Mesendoderm (in vitro differentiated cells): ENCODE results near the gene USP48. TPM values are rescaled to one million over a fixed set of nuclear protein-coding genes. Genes with fewer than 3 reads are reported as not detected.
A peak's percentile ranks its signal among the peaks of the same experiment; 100 is the strongest.

Experiments used
- DNase-seq: peaks from one replicate; pipeline ENCODE4 v3.0.0; 2013
- H2AK5ac ChIP-seq: 2 replicates; pipeline ENCODE4 v1.6.1; 2013; ENCODE audit warnings: low read length, inconsistent platforms
- H2BK120ac ChIP-seq: 2 replicates; pipeline ENCODE4 v1.6.1; 2013; ENCODE audit warnings: low read depth, mild to moderate bottlenecking, low read length, moderate library complexity, mixed read lengths
- H2BK15ac ChIP-seq: replicated peaks from 2 replicates; pipeline ENCODE4 v1.6.1; 2013; ENCODE audit warnings: low read depth, mild to moderate bottlenecking, moderate library complexity
- H2BK5ac ChIP-seq: 2 replicates; pipeline ENCODE4 v1.6.1; 2013; ENCODE audit warnings: low read length, inconsistent platforms
- H3K18ac ChIP-seq: 2 replicates; pipeline ENCODE4 v1.6.1; 2013; ENCODE audit warnings: mild to moderate bottlenecking, low read length, mixed read lengths
- H3K23ac ChIP-seq: one replicate; pipeline ENCODE4 v1.6.1; 2013; ENCODE audit warnings: low read length
- H3K27ac ChIP-seq: 2 replicates; pipeline ENCODE4 v1.5.1; 2013; ENCODE audit warnings: low read depth, mild to moderate bottlenecking, inconsistent platforms, low read length, moderate library complexity
- H3K27me3 ChIP-seq: 2 replicates; pipeline ENCODE4 v1.6.1; 2013; ENCODE audit warnings: low read length, control low read depth, mild to moderate bottlenecking, inconsistent platforms; ENCODE audit not compliant: insufficient read depth, poor library complexity
- H3K36me3 ChIP-seq: 2 replicates; pipeline ENCODE4 v1.6.1; 2013; ENCODE audit warnings: low read length, inconsistent platforms; ENCODE audit not compliant: control insufficient read depth, insufficient read depth
- H3K4ac ChIP-seq: one replicate; pipeline ENCODE4 v1.6.1; 2013; ENCODE audit warnings: low read depth, mild to moderate bottlenecking, low read length, moderate library complexity
- H3K4me1 ChIP-seq: 2 replicates; pipeline ENCODE4 v1.6.1; 2013; ENCODE audit warnings: low read depth, low read length, inconsistent platforms; ENCODE audit not compliant: control insufficient read depth
- H3K4me2 ChIP-seq: 2 replicates; pipeline ENCODE4 v1.6.1; 2013; ENCODE audit warnings: low read length
- H3K4me3 ChIP-seq: 2 replicates; pipeline ENCODE4 v1.5.1; 2013; ENCODE audit warnings: mild to moderate bottlenecking, low read length
- H3K56ac ChIP-seq: one replicate; pipeline ENCODE4 v1.6.1; 2013; ENCODE audit warnings: low read length
- H3K79me1 ChIP-seq: 2 replicates; pipeline ENCODE4 v1.6.1; 2013; ENCODE audit warnings: low read length, inconsistent platforms
- H3K79me2 ChIP-seq: 2 replicates; pipeline ENCODE4 v1.6.1; 2013; ENCODE audit warnings: mild to moderate bottlenecking, low read length; ENCODE audit not compliant: control insufficient read depth, insufficient read depth
- H3K9ac ChIP-seq: 2 replicates; pipeline ENCODE4 v1.6.1; 2013; ENCODE audit warnings: low read length, inconsistent platforms
- H4K5ac ChIP-seq: one replicate; pipeline ENCODE4 v1.6.1; 2013; ENCODE audit warnings: low read length
- H4K8ac ChIP-seq: one replicate; pipeline ENCODE4 v1.6.1; 2013; ENCODE audit warnings: low read depth, mild to moderate bottlenecking, control low read depth, low read length, moderate library complexity
- WGBS: extraction: QIAGEN DNeasy Blood & Tissue Kit; methylation state at CpG from one replicate; pipeline ENCODE4 v1.1.7; 2013; ENCODE audit warnings: low lambda C conversion rate, missing lambda C conversion rate; ENCODE audit not compliant: insufficient coverage; ENCODE audit errors: extremely low coverage; 5-methylcytosine and 5-hydroxymethylcytosine counted together
- polyA plus RNA-seq, 2 experiments: library from polyadenylated mRNA; stranded (reverse); fragments of 200-250 nt; gene quantifications; one replicate each; pipeline ENCODE4 v1.2.3, GENCODE V29; 2013

The USP48 gene
- 39.1 TPM for polyA plus RNA-seq (2013, experiment 1 of 2)
- polyA plus RNA-seq (2013, experiment 2 of 2): 39.1 TPM

- Histone ChIP-seq H3K27ac (peak within 1 kb of the TSS; percentile 98), H3K79me1 (peaks cover 5% of the 10 kb centered on the region), H3K36me3 (no peaks in the 10 kb centered on the region), H2BK15ac (no peak within 1 kb of the TSS), H3K18ac (peak within 1 kb of the TSS; percentile 76), H3K4me2 (peak within 1 kb of the TSS; percentile 93), H4K5ac (peak within 1 kb of the TSS; percentile 98), H3K4me1 (no peaks in the 10 kb centered on the region), H3K56ac (peak within 1 kb of the TSS; percentile 100), H3K23ac (peak within 1 kb of the TSS; percentile 99), H3K9ac (peak within 1 kb of the TSS; percentile 100), H4K8ac (peak within 1 kb of the TSS; percentile 41), H2BK5ac (peak within 1 kb of the TSS; percentile 99), H3K79me2 (peaks cover 39% of the 10 kb centered on the region), H3K27me3 (no peaks in the 10 kb centered on the region), H3K4ac (peak within 1 kb of the TSS; percentile 99), H3K4me3 (peak within 1 kb of the TSS; percentile 95), H2AK5ac (no peak within 1 kb of the TSS), H2BK120ac (no peak within 1 kb of the TSS)
- no CpG with 5 or more reads among the region's 82 CpGs for WGBS
- DNase-seq: peak; percentile 98
These were observed at the start of gene USP48 for GRCh38 chr1:21782868-21783678. USP48 (minus strand) TSS chr1:21783149; CDS start chr1:21782957, 192 bp downstream.

DNA sequence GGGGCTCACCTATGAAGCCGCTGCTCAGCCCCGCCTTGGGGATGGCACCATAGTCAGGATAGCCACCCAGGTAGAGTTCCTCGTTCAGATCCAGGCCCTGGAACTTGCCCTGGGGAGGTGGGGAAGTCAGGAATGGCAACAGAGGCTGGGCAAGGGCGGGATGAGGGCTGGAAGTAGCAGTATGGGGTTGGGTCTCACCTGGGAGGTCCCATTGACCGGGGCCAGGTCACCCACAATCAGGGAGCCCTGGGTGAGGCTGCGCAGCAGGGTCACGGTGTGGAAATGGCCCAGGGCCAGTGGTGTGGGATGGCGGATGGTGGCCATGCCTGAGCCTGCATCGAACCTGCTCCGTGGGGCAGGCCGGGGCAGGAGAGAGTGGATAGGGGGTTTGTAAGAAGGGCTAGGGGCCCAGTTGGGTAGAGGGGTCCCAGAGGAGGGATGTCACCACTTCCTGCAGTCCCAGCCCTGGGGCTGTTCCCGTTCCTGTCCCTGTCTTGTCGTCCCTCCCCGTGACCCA lies 48.6 kb upstream of the USP48 start:
- no peak overlapping the region for H3K4ac ChIP-seq

GRCh38 chr1:21830792-21831453 lies 48.0 kb upstream of the USP48 start:
- no peak for DNase-seq
- H3K4me2 ChIP-seq: no peak overlapping the region
- no peaks in the 10 kb centered on the region for H3K27me3 ChIP-seq
- H3K4me1 ChIP-seq: no peaks in the 10 kb centered on the region
- H3K4ac ChIP-seq: no peak overlapping the region
- no peak overlapping the region for H4K5ac ChIP-seq
- H3K23ac ChIP-seq: no peak overlapping the region
- H2AK5ac ChIP-seq: no peak overlapping the region
- no peaks in the 10 kb centered on the region for H3K79me2 ChIP-seq
- H3K56ac ChIP-seq: no peak overlapping the region
- no CpG with 5 or more reads among the region's 23 CpGs for WGBS
- no peak overlapping the region for H3K4me3 ChIP-seq
- H2BK5ac ChIP-seq: no peak overlapping the region
- no peak overlapping the region for H4K8ac ChIP-seq
- H3K27ac ChIP-seq: no peak overlapping the region
- H3K36me3 ChIP-seq: peaks cover 16% of the 10 kb centered on the region
- no peak overlapping the region for H3K18ac ChIP-seq
- H2BK15ac ChIP-seq: no peak overlapping the region
- no peak overlapping the region for H3K9ac ChIP-seq
- H3K79me1 ChIP-seq: no peaks in the 10 kb centered on the region
- H2BK120ac ChIP-seq: no peak overlapping the region

More for the DNA sequence above, 48.6 kb upstream of the USP48 start:
- H3K4me2 ChIP-seq: no peak overlapping the region
- H4K5ac ChIP-seq: no peak overlapping the region
- no peak overlapping the region for H3K9ac ChIP-seq
- H2AK5ac ChIP-seq: no peak overlapping the region
- peaks cover 16% of the 10 kb centered on the region for H3K36me3 ChIP-seq
- no peaks in the 10 kb centered on the region for H3K79me1 ChIP-seq
- H2BK15ac ChIP-seq: no peak overlapping the region
- H3K18ac ChIP-seq: no peak overlapping the region
- no peak overlapping the region for H3K23ac ChIP-seq
- H3K27ac ChIP-seq: no peak overlapping the region
- no peaks in the 10 kb centered on the region for H3K79me2 ChIP-seq
- H2BK5ac ChIP-seq: no peak overlapping the region
- WGBS: no CpG with 5 or more reads among the region's 14 CpGs
- no peaks in the 10 kb centered on the region for H3K4me1 ChIP-seq
- no peak overlapping the region for H4K8ac ChIP-seq
- DNase-seq: no peak
- H2BK120ac ChIP-seq: no peak overlapping the region
- no peak overlapping the region for H3K56ac ChIP-seq
- no peak overlapping the region for H3K4me3 ChIP-seq
- no peaks in the 10 kb centered on the region for H3K27me3 ChIP-seq

- Histone ChIP-seq H4K5ac (no peak overlapping the region), H2BK15ac (no peak overlapping the region), H3K27ac (no peak overlapping the region), H3K79me2 (no peaks in the 10 kb centered on the region), H2BK120ac (no peak overlapping the region), H3K27me3 (no peaks in the 10 kb centered on the region), H4K8ac (no peak overlapping the region), H3K4me3 (no peak overlapping the region), H3K4me1 (no peaks in the 10 kb centered on the region), H3K36me3 (peaks cover 11% of the 10 kb centered on the region), H2AK5ac (no peak overlapping the region), H3K4ac (no peak overlapping the region), H3K23ac (no peak overlapping the region), H3K9ac (no peak overlapping the region), H3K79me1 (no peaks in the 10 kb centered on the region), H2BK5ac (no peak overlapping the region), H3K56ac (no peak overlapping the region), H3K4me2 (no peak overlapping the region), H3K18ac (no peak overlapping the region)
- no CpG with 5 or more reads among the region's 17 CpGs for WGBS
- no peak for DNase-seq
These were observed 46.3 kb upstream of the USP48 start for GRCh38 chr1:21829294-21829693.

GRCh38 chr1:21828506-21829210 lies 45.7 kb upstream of the USP48 start:
- Histone ChIP-seq H3K4me1 (no peaks in the 10 kb centered on the region), H3K4me3 (no peak overlapping the region), H3K18ac (no peak overlapping the region), H3K56ac (no peak overlapping the region), H3K27me3 (no peaks in the 10 kb centered on the region), H2AK5ac (no peak overlapping the region), H3K4ac (no peak overlapping the region), H3K23ac (no peak overlapping the region), H3K27ac (no peak overlapping the region), H3K79me2 (no peaks in the 10 kb centered on the region), H3K79me1 (no peaks in the 10 kb centered on the region), H2BK120ac (no peak overlapping the region), H3K36me3 (peaks cover 9% of the 10 kb centered on the region), H4K8ac (no peak overlapping the region), H2BK15ac (no peak overlapping the region), H2BK5ac (no peak overlapping the region), H4K5ac (no peak overlapping the region), H3K9ac (no peak overlapping the region), H3K4me2 (no peak overlapping the region)
- no CpG with 5 or more reads among the region's 28 CpGs for WGBS
- no peak for DNase-seq
